K562 (cell line): ENCODE data around the gene CLEC18B. TPM values are rescaled to one million over a fixed set of nuclear protein-coding genes. Genes with fewer than 3 reads are reported as not detected.

Experiments
- ATF1 ChIP-seq, 2 experiments: fragments of 450-650 bp in 1 of 2; IDR thresholded peaks; 2 replicates each; pipeline ENCODE4 v1.6.1; 2016; ENCODE audit warnings: missing compliant biosample characterization in 1 of 2, missing genetic modification characterization in 1 of 2
- BHLHE40 ChIP-seq: IDR thresholded peaks from 2 replicates; pipeline ENCODE4 v1.6.1; 2011; ENCODE audit warnings: low read length, improper control_type of control experiment
- CCNT2 ChIP-seq: IDR thresholded peaks from 2 replicates; pipeline ENCODE4 v1.6.1; 2011; ENCODE audit warnings: borderline replicate concordance, low read depth, mild to moderate bottlenecking, moderate library complexity, mixed read lengths, low read length; ENCODE audit not compliant: insufficient read length; ENCODE audit errors: extremely low read depth
- FIP1L1 ChIP-seq: fragments of 200-400 bp; formaldehyde crosslinking; IDR thresholded peaks from 2 replicates; pipeline ENCODE4 v1.6.1; 2018; ENCODE audit warnings: mild to moderate bottlenecking, low read depth, low read length; ENCODE audit not compliant: poor library complexity, severe bottlenecking
- HMGN3 ChIP-seq: IDR thresholded peaks from 2 replicates; pipeline ENCODE4 v1.6.1; 2011; ENCODE audit warnings: borderline replicate concordance, low read depth, mild to moderate bottlenecking, mixed read lengths, low read length; ENCODE audit not compliant: insufficient read length; ENCODE audit errors: extremely low read depth
- MAZ ChIP-seq, 2 experiments: fragments of 450-650 bp in 1 of 2; sonication (generic) in 1 of 2; formaldehyde crosslinking; IDR thresholded peaks in 1 of 2; conservative IDR thresholded peaks in 1 of 2; 2 replicates each; pipeline versions ENCODE4 v1.4.0 to v1.5.0; 2020; ENCODE audit warnings: mild to moderate bottlenecking in 1 of 2, missing genetic modification reagents in 1 of 2
- MTA3 ChIP-seq: fragments of 450-650 bp; formaldehyde crosslinking; IDR thresholded peaks from 2 replicates; pipeline ENCODE4 v1.6.1; 2017; ENCODE audit warnings: mild to moderate bottlenecking, borderline replicate concordance
- RB1 ChIP-seq: fragments of 450-650 bp; IDR thresholded peaks from 2 replicates; pipeline ENCODE4 v1.6.1; 2017; ENCODE audit warnings: low read depth, mild to moderate bottlenecking
- ZFX ChIP-seq: sonication (generic); formaldehyde crosslinking; IDR thresholded peaks from 2 replicates; pipeline ENCODE4 v1.8.0; 2022; ENCODE audit warnings: mild to moderate bottlenecking, missing genetic modification reagents, moderate library complexity
- polyA plus RNA-seq, 8 experiments: library from polyadenylated mRNA; depleted of rRNA in 4 of 8; stranded (reverse) in 5 of 8; unstranded in 3 of 8; fragments of >200 nt; fragmentation: Nextera tagmentation in 2 of 8; fragmentation: Illumina TruSeq in 1 of 8; extraction: Ambion mirVana in 2 of 8; extraction: Trizol in 1 of 8; gene quantifications; 2 replicates each; pipeline versions ENCODE4 v1.2.1 to v1.2.3, GENCODE V29; 2011 to 2014; ENCODE audit warnings: inconsistent platforms in 1 of 8, missing spikeins in 1 of 8
- total RNA-seq, 7 experiments: library from RNA; depleted of rRNA in 6 of 7; stranded (reverse); fragments of >200 nt in 6 of 7; fragmentation: Illumina TruSeq in 2 of 7; extraction: Trizol in 2 of 7; gene quantifications; 2 replicates each; pipeline versions ENCODE4 v1.2.1 to v1.2.3, GENCODE V29; 2011 to 2021; ENCODE audit warnings: low replicate concordance in 1 of 7
- TF ChIP-seq, protein P1 (sequence below): fragments of 250-450 bp; sonication (Bioruptor Pico); IDR thresholded peaks from 2 replicates; pipeline ENCODE4 v1.4.0; 2020
- TF ChIP-seq, protein P2 (sequence below): IDR thresholded peaks from 2 replicates; pipeline ENCODE4 v1.6.1; 2014; ENCODE audit warnings: antibody characterized with exemption
- TF ChIP-seq, protein P3 (sequence below): fragments of 250-450 bp; sonication (Bioruptor Pico); IDR thresholded peaks from 2 replicates; pipeline ENCODE4 v1.9.0; 2021; ENCODE audit warnings: mild to moderate bottlenecking, inconsistent platforms
- TF ChIP-seq, protein P4 (sequence below): fragments of 200-800 bp; sonication (Bioruptor generic); IDR thresholded peaks from 2 replicates; pipeline ENCODE4 v1.6.1; 2017; ENCODE audit warnings: missing genetic modification characterization, missing compliant biosample characterization
- TF ChIP-seq, protein P5 (sequence below): fragments of 450-650 bp; formaldehyde crosslinking; IDR thresholded peaks from 2 replicates; pipeline ENCODE4 v1.4.0; 2020; ENCODE audit warnings: mild to moderate bottlenecking, mixed read lengths
- TF ChIP-seq, protein P6 (sequence below): fragments of 250-450 bp; sonication (Bioruptor Pico); IDR thresholded peaks from 2 replicates; pipeline ENCODE4 v1.8.0; 2021; ENCODE audit warnings: borderline replicate concordance, mild to moderate bottlenecking, moderate library complexity; ENCODE audit not compliant: poor library complexity, severe bottlenecking

Gene CLEC18B
- total and polyA plus RNA-seq, 9 of the 15 experiments (the other 6 are each of a cell fraction or from before 2014, with no cell fraction given), result 0.23 to 7.6 (median 3.5) TPM

DNA sequence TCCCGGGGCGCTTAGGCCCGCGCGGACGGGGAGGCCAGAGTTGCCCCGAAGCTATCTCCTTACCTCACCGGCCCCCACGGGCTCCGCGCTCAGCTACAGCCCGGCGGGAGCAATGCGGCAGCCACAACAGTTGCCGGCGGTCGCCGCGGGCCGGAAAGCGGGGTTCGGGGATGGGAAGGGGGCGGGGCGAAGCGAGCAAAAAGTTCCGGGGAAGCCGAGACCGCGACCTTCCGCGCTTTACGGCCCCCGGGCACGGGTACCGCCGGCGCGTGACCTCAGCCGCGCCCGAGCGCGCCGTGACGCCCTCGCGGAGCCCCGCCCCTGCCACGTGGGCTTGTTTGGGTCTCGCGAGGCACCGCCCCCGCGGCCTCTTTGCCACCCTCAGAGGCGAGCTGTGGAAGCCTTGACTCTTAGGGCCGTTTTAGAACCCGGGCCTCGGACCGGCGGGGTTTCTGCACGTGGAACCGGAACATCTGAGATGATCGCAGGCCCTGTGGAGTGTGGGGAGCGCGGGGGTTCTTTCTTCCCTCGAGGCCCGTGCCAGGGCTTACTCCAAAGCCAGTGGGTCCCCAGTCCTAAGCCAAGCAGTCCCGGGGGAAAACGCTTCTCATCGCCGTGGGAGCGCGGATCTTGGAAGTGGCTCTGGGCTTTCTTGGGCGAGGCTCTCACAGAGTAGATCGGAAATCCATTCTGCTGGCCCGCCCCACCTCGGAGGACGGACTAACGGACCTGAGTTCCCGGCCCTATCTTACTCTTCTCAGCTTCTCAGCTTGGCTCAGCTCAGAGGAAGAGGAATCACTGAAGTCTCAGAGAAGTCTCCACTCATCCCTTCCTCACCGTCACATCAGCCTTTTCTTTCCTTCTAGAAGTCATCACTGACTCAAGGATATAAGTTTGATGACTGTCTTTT is 53.0 kb downstream of the CLEC18B start (continued):
- TF ChIP-seq, protein P1, sequence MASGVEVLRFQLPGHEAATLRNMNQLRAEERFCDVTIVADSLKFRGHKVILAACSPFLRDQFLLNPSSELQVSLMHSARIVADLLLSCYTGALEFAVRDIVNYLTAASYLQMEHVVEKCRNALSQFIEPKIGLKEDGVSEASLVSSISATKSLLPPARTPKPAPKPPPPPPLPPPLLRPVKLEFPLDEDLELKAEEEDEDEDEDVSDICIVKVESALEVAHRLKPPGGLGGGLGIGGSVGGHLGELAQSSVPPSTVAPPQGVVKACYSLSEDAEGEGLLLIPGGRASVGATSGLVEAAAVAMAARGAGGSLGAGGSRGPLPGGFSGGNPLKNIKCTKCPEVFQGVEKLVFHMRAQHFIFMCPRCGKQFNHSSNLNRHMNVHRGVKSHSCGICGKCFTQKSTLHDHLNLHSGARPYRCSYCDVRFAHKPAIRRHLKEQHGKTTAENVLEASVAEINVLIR (CRISPR knock-in tag), result peak; percentile 56
- TF ChIP-seq RB1, result peak; percentile 81; the same call in 1 of the 2 replicates
- TF ChIP-seq ATF1 (CRISPR knock-in tag; IDR thresholded peaks at IDR 0.05), result 0 out of 2 replicates have a peak, but pooled peaks have one; percentile 24
- TF ChIP-seq ATF1 (tag; IDR thresholded peaks at IDR 0.05), result peak; percentile 79
- TF ChIP-seq MTA3, result peak; percentile 65; the same call in 1 of the 2 replicates
- TF ChIP-seq ZFX (CRISPR knock-in tag), result peak; percentile 29; the same call in 1 of the 2 replicates
- TF ChIP-seq, protein P2, sequence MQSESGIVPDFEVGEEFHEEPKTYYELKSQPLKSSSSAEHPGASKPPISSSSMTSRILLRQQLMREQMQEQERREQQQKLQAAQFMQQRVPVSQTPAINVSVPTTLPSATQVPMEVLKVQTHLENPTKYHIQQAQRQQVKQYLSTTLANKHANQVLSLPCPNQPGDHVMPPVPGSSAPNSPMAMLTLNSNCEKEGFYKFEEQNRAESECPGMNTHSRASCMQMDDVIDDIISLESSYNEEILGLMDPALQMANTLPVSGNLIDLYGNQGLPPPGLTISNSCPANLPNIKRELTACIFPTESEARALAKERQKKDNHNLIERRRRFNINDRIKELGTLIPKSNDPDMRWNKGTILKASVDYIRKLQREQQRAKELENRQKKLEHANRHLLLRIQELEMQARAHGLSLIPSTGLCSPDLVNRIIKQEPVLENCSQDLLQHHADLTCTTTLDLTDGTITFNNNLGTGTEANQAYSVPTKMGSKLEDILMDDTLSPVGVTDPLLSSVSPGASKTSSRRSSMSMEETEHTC, result peak; percentile 96
- peak; percentile 95 for TF ChIP-seq BHLHE40
- TF ChIP-seq, protein P3, sequence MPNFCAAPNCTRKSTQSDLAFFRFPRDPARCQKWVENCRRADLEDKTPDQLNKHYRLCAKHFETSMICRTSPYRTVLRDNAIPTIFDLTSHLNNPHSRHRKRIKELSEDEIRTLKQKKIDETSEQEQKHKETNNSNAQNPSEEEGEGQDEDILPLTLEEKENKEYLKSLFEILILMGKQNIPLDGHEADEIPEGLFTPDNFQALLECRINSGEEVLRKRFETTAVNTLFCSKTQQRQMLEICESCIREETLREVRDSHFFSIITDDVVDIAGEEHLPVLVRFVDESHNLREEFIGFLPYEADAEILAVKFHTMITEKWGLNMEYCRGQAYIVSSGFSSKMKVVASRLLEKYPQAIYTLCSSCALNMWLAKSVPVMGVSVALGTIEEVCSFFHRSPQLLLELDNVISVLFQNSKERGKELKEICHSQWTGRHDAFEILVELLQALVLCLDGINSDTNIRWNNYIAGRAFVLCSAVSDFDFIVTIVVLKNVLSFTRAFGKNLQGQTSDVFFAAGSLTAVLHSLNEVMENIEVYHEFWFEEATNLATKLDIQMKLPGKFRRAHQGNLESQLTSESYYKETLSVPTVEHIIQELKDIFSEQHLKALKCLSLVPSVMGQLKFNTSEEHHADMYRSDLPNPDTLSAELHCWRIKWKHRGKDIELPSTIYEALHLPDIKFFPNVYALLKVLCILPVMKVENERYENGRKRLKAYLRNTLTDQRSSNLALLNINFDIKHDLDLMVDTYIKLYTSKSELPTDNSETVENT (CRISPR knock-in tag), result 0 out of 2 replicates have a peak, but pooled peaks have one; percentile 62
- TF ChIP-seq FIP1L1, result peak; percentile 56
- TF ChIP-seq HMGN3, result peak; percentile 46
- TF ChIP-seq, protein P4, sequence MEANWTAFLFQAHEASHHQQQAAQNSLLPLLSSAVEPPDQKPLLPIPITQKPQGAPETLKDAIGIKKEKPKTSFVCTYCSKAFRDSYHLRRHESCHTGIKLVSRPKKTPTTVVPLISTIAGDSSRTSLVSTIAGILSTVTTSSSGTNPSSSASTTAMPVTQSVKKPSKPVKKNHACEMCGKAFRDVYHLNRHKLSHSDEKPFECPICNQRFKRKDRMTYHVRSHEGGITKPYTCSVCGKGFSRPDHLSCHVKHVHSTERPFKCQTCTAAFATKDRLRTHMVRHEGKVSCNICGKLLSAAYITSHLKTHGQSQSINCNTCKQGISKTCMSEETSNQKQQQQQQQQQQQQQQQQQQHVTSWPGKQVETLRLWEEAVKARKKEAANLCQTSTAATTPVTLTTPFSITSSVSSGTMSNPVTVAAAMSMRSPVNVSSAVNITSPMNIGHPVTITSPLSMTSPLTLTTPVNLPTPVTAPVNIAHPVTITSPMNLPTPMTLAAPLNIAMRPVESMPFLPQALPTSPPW, result peak; percentile 48
- TF ChIP-seq, protein P5, sequence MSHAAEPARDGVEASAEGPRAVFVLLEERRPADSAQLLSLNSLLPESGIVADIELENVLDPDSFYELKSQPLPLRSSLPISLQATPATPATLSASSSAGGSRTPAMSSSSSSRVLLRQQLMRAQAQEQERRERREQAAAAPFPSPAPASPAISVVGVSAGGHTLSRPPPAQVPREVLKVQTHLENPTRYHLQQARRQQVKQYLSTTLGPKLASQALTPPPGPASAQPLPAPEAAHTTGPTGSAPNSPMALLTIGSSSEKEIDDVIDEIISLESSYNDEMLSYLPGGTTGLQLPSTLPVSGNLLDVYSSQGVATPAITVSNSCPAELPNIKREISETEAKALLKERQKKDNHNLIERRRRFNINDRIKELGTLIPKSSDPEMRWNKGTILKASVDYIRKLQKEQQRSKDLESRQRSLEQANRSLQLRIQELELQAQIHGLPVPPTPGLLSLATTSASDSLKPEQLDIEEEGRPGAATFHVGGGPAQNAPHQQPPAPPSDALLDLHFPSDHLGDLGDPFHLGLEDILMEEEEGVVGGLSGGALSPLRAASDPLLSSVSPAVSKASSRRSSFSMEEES (CRISPR knock-in tag), result peak; percentile 79
- TF ChIP-seq MAZ (CRISPR knock-in tag; conservative IDR thresholded peaks at IDR 0.05 in 1 of 2, IDR thresholded peaks at IDR 0.05 in 1 of 2), result peak; percentile 67 to 70
- peak; percentile 79 for TF ChIP-seq CCNT2
- TF ChIP-seq, protein P6, sequence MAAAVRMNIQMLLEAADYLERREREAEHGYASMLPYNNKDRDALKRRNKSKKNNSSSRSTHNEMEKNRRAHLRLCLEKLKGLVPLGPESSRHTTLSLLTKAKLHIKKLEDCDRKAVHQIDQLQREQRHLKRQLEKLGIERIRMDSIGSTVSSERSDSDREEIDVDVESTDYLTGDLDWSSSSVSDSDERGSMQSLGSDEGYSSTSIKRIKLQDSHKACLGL (CRISPR knock-in tag), result peak; percentile 74
